Measurements from ENCODE around the gene NEGR1. TPM values are rescaled to one million over a fixed set of nuclear protein-coding genes. Genes with fewer than 3 reads are reported as not detected.

NEGR1 gene
- total RNA-seq, 2 experiments from 2014 or later, result not detected

DNA sequence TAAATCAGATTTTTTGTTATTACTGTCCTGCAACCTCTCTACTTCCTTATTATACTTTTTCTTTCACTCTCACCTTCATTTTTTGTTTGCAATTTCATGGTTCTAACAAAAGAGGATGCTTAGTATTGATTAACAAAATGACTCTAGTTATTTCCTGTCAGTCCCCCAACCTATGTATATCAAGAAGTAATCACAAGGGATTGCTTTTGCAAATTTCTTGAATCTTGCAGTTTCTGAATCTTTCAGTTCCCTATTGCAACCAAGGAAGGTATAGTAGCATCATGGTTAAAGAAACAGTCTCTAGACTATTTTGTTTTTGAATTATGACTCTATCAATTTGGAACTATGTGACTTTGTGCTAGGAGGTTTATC, 446.9 kb downstream of the NEGR1 start:
- Histone ChIP-seq H3K9me3 (ENCODE audit: low read length) (no peaks in the 10 kb centered on the region), H4K20me1 (ENCODE audit: insufficient read depth, low read length) (no peaks in the 10 kb centered on the region), H3K36me3 (ENCODE audit: insufficient read depth, low read length) (no peaks in the 10 kb centered on the region), H3K4me2 (ENCODE audit: low read length) (no peak overlapping the region), H3K4me1 (ENCODE audit: insufficient read depth, low read length, poor library complexity, severe bottlenecking) (no peaks in the 10 kb centered on the region), H3K79me2 (ENCODE audit: insufficient read depth, low read depth, low read length) (no peaks in the 10 kb centered on the region), H2AFZ (ENCODE audit: low read length) (no peak overlapping the region), H3K27ac (ENCODE audit: low read depth, low read length, poor library complexity, severe bottlenecking) (no peak overlapping the region), H3K4me3 (ENCODE audit: low read depth, low read length, poor library complexity, severe bottlenecking) (no peak overlapping the region), H3K9me2 (ENCODE audit: insufficient read depth, low read length) (no peaks in the 10 kb centered on the region)
- no TSS peak for BruUV-seq (replicated peaks)
- intact Hi-C loops (cut with micrococcal nuclease; ENCODE audit: unreplicated experiment), result no loop called here
- no peak for TF ChIP-seq EZH2phosphoT487 (IDR thresholded peaks at IDR 0.05; ENCODE audit: borderline replicate concordance, low read depth, low read length)
- TF ChIP-seq CTCF (conservative IDR thresholded peaks at IDR 0.05; ENCODE audit: low read length), result no peak
- ChIA-PET CTCF (ENCODE audit: unreplicated experiment) (no interaction called here), POLR2A (no interaction called here)
- DNase-seq (ENCODE audit: low spot score), result no peak

GRCh38 chr1:71834601-71835441, 447.5 kb downstream of the NEGR1 start:
- no peaks in the 10 kb centered on the region for H3K79me2 ChIP-seq (ENCODE audit: insufficient read depth, low read depth, low read length)
- TF ChIP-seq EZH2phosphoT487 (IDR thresholded peaks at IDR 0.05; ENCODE audit: borderline replicate concordance, low read depth, low read length) (no peak), CTCF (conservative IDR thresholded peaks at IDR 0.05; ENCODE audit: low read length) (no peak)
- no peaks in the 10 kb centered on the region for H3K9me2 ChIP-seq (ENCODE audit: insufficient read depth, low read length)
- no peak overlapping the region for H3K4me3 ChIP-seq (ENCODE audit: low read depth, low read length, poor library complexity, severe bottlenecking)
- H2AFZ ChIP-seq (ENCODE audit: low read length), result no peak overlapping the region
- no peaks in the 10 kb centered on the region for H4K20me1 ChIP-seq (ENCODE audit: insufficient read depth, low read length)
- BruUV-seq (replicated peaks), result no TSS peak
- H3K36me3 ChIP-seq (ENCODE audit: insufficient read depth, low read length), result no peaks in the 10 kb centered on the region
- no peaks in the 10 kb centered on the region for H3K4me1 ChIP-seq (ENCODE audit: insufficient read depth, low read length, poor library complexity, severe bottlenecking)
- no peak overlapping the region for H3K4me2 ChIP-seq (ENCODE audit: low read length)
- H3K9me3 ChIP-seq (ENCODE audit: low read length), result no peaks in the 10 kb centered on the region
- H3K27ac ChIP-seq (ENCODE audit: low read depth, low read length, poor library complexity, severe bottlenecking), result no peak overlapping the region
- intact Hi-C loops (cut with micrococcal nuclease; ENCODE audit: unreplicated experiment), result no loop called here
- no peak for DNase-seq (ENCODE audit: low spot score)
- CTCF ChIA-PET (ENCODE audit: unreplicated experiment), result no interaction called here
- POLR2A ChIA-PET, result interaction anchor here (0.6 kb wide), 1 partner anchor 186 kb away, joined by 3 read pairs; no protein-coding TSS in a partner anchor

DNA sequence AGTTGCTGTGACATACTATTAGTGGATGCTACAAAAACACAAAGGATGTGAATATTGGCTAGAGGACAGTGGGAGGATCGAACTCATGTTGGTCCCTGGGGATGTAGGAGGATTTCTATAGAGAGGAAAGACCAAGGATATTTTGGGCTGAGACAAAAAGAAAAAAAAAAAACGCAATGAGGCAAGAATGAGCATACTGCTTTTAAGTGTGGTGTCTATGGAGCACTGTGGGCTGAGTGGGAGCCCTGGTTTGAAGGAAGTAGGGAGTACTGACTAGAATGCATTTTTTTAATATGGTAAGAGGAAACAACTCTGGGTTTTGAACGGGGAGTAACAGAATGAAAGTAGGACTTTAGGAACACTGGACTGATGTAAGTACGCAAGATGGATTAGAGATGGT, 450.7 kb downstream of the NEGR1 start:
- Histone ChIP-seq H3K4me1 (ENCODE audit: insufficient read depth, low read length, poor library complexity, severe bottlenecking) (no peaks in the 10 kb centered on the region), H3K9me3 (ENCODE audit: low read length) (no peaks in the 10 kb centered on the region), H3K79me2 (ENCODE audit: insufficient read depth, low read depth, low read length) (no peaks in the 10 kb centered on the region), H2AFZ (ENCODE audit: low read length) (no peak overlapping the region), H3K9me2 (ENCODE audit: insufficient read depth, low read length) (no peaks in the 10 kb centered on the region), H4K20me1 (ENCODE audit: insufficient read depth, low read length) (no peaks in the 10 kb centered on the region), H3K27ac (ENCODE audit: low read depth, low read length, poor library complexity, severe bottlenecking) (no peak overlapping the region), H3K36me3 (ENCODE audit: insufficient read depth, low read length) (no peaks in the 10 kb centered on the region), H3K4me2 (ENCODE audit: low read length) (no peak overlapping the region), H3K4me3 (ENCODE audit: low read depth, low read length, poor library complexity, severe bottlenecking) (no peak overlapping the region)
- POLR2A ChIA-PET, result no interaction called here
- TF ChIP-seq CTCF (conservative IDR thresholded peaks at IDR 0.05; ENCODE audit: low read length) (no peak), EZH2phosphoT487 (IDR thresholded peaks at IDR 0.05; ENCODE audit: borderline replicate concordance, low read depth, low read length) (no peak)
- CTCF ChIA-PET (ENCODE audit: unreplicated experiment), result no interaction called here
- BruUV-seq (replicated peaks), result no TSS peak
- intact Hi-C loops (cut with micrococcal nuclease; ENCODE audit: unreplicated experiment), result no loop called here
- no peak for DNase-seq (ENCODE audit: low spot score)

Measured in OCI-LY7 (cell line).